Neural progenitor cell (in vitro differentiated cells): Measurements from ENCODE around the gene ZSCAN5B. TPM values are rescaled to one million over a fixed set of nuclear protein-coding genes. Genes with fewer than 3 reads are reported as not detected.
"Not testable (repeated sequence)": the region's sequence is repeated elsewhere in the genome, so short reads cannot be mapped to it uniquely, and the experiment has no call there.

Experiments
- DNase-seq: peaks from one replicate; pipeline ENCODE4 v3.0.0-alpha.2; 2016; ENCODE audit warnings: low spot score
- H2AFZ ChIP-seq: fragments of 200-600 bp; sonication (generic); replicated peaks from 2 replicates; pipeline ENCODE4 v1.6.1; 2016; ENCODE audit warnings: antibody characterized with exemption
- H3F3A ChIP-seq: fragments of 200-600 bp; sonication (generic); 2 replicates; pipeline ENCODE4 v1.6.1; 2016; ENCODE audit warnings: antibody characterized with exemption, low read depth
- H3K27ac ChIP-seq: fragments of 200-600 bp; sonication (generic); 2 replicates; pipeline ENCODE4 v1.5.1; 2016; ENCODE audit warnings: mild to moderate bottlenecking
- H3K27me3 ChIP-seq: fragments of 200-600 bp; sonication (generic); 2 replicates; pipeline ENCODE4 v1.6.1; 2016; ENCODE audit warnings: mild to moderate bottlenecking, moderate library complexity
- H3K36me3 ChIP-seq: fragments of 200-600 bp; sonication (generic); 2 replicates; pipeline ENCODE4 v1.5.1; 2016
- H3K4me1 ChIP-seq: fragments of 200-600 bp; sonication (generic); 2 replicates; pipeline ENCODE4 v1.6.1; 2016; ENCODE audit warnings: mixed run types
- H3K4me2 ChIP-seq: fragments of 200-600 bp; sonication (generic); 2 replicates; pipeline ENCODE4 v1.6.1; 2016
- H3K4me3 ChIP-seq: fragments of 200-600 bp; sonication (generic); 2 replicates; pipeline ENCODE4 v1.5.1; 2016
- H3K79me2 ChIP-seq: fragments of 200-600 bp; sonication (generic); 2 replicates; pipeline ENCODE4 v1.6.1; 2016; ENCODE audit warnings: low read depth
- H3K9ac ChIP-seq: fragments of 200-600 bp; sonication (generic); 2 replicates; pipeline ENCODE4 v1.6.1; 2016
- H3K9me3 ChIP-seq: fragments of 200-600 bp; sonication (generic); 2 replicates; pipeline ENCODE4 v1.5.1; 2016; ENCODE audit warnings: low read depth
- H4K20me1 ChIP-seq: fragments of 200-600 bp; sonication (generic); 2 replicates; pipeline ENCODE4 v1.6.1; 2016; ENCODE audit warnings: low read depth
- H3K27ac Mint-ChIP-seq: 3 replicates; pipeline ENCODE4 v1.8.0; 2021; ENCODE audit warnings: mixed read lengths
- H3K27me3 Mint-ChIP-seq: 2 replicates; pipeline ENCODE4 v1.8.0; 2022; ENCODE audit warnings: low read depth, mild to moderate bottlenecking, inconsistent platforms, moderate library complexity, mixed read lengths; ENCODE audit not compliant: insufficient read depth
- H3K36me3 Mint-ChIP-seq: 3 replicates; pipeline ENCODE4 v1.8.0; 2021; ENCODE audit warnings: mixed read lengths
- H3K4me1 Mint-ChIP-seq: 3 replicates; pipeline ENCODE4 v1.8.0; 2021; ENCODE audit warnings: mixed read lengths
- H3K4me3 Mint-ChIP-seq: 3 replicates; pipeline ENCODE4 v1.8.0; 2021; ENCODE audit warnings: mild to moderate bottlenecking, moderate library complexity, mixed read lengths
- H3K9me3 Mint-ChIP-seq: 3 replicates; pipeline ENCODE4 v1.8.0; 2020; ENCODE audit warnings: mixed read lengths
- CTCF ChIP-seq: fragments of 200-600 bp; sonication (generic); IDR thresholded peaks from 2 replicates; pipeline ENCODE4 v1.5.1; 2017; ENCODE audit warnings: antibody characterized with exemption, mild to moderate bottlenecking
- EZH2 ChIP-seq: fragments of 200-600 bp; sonication (generic); IDR thresholded peaks from 2 replicates; pipeline ENCODE4 v1.6.1; 2017; ENCODE audit warnings: antibody characterized with exemption, mild to moderate bottlenecking, moderate library complexity
- EZH2phosphoT487 ChIP-seq: fragments of 200-600 bp; sonication (generic); IDR thresholded peaks from 2 replicates; pipeline ENCODE4 v1.6.1; 2017; ENCODE audit warnings: antibody characterized with exemption
- total RNA-seq: library from RNA; depleted of rRNA; stranded (reverse); fragments of >200 nt; gene quantifications from 2 replicates; pipeline ENCODE4 v1.2.3, GENCODE V29; 2015; ENCODE audit warnings: low replicate concordance

Gene ZSCAN5B
- total RNA-seq, 1 donor from 2014 or later = not detected

GRCh38 chr19:56189785-56190184 is 7.8 kb downstream of the ZSCAN5B start:
- Histone ChIP-seq H3K79me2 (no peaks in the 10 kb centered on the region), H3K4me3 (no peak overlapping the region), H2AFZ (no peak overlapping the region), H3K4me1 (no peaks in the 10 kb centered on the region), H3K27me3 (no peaks in the 10 kb centered on the region), H3K9ac (no peak overlapping the region), H3K9me3 (no peaks in the 10 kb centered on the region), H3K36me3 (no peaks in the 10 kb centered on the region), H4K20me1 (no peaks in the 10 kb centered on the region), H3F3A (no peaks in the 10 kb centered on the region), H3K27ac (no peak overlapping the region), H3K4me2 (no peak overlapping the region)
- Mint-ChIP-seq H3K27me3 (peaks cover 8% of the 10 kb centered on the region), H3K4me3 (no peak overlapping the region), H3K4me1 (no peaks in the 10 kb centered on the region), H3K36me3 (no peaks in the 10 kb centered on the region), H3K27ac (no peak overlapping the region), H3K9me3 (no peaks in the 10 kb centered on the region)
- TF ChIP-seq EZH2phosphoT487 (no peak), CTCF (peak; percentile 21), EZH2 (no peak)
- DNase-seq = peak; percentile 8

- Mint-ChIP-seq H3K9me3 (no peaks in the 10 kb centered on the region), H3K27ac (no peak overlapping the region), H3K4me1 (peaks cover 24% of the 10 kb centered on the region), H3K4me3 (no peak overlapping the region), H3K36me3 (no peaks in the 10 kb centered on the region), H3K27me3 (peaks cover 7% of the 10 kb centered on the region)
- Histone ChIP-seq H3K27ac (no peak overlapping the region), H3K4me2 (no peak overlapping the region), H3K4me1 (peaks cover 27% of the 10 kb centered on the region), H3K9me3 (no peaks in the 10 kb centered on the region), H2AFZ (no peak overlapping the region), H3K9ac (no peak overlapping the region), H3K4me3 (no peak overlapping the region), H3K36me3 (no peaks in the 10 kb centered on the region), H4K20me1 (no peaks in the 10 kb centered on the region), H3K79me2 (no peaks in the 10 kb centered on the region), H3F3A (peaks cover 19% of the 10 kb centered on the region), H3K27me3 (no peaks in the 10 kb centered on the region)
- DNase-seq = no peak
- TF ChIP-seq CTCF = no peak
- no peak for TF ChIP-seq EZH2phosphoT487
- TF ChIP-seq EZH2 = no peak
Observed at GRCh38 chr19:56177564-56178243, 19.9 kb downstream of the ZSCAN5B start.

GRCh38 chr19:56176881-56177280 is 20.7 kb downstream of the ZSCAN5B start:
- Histone ChIP-seq H3K4me2 (no peak overlapping the region), H3K36me3 (no peaks in the 10 kb centered on the region), H3K4me1 (peaks cover 27% of the 10 kb centered on the region), H2AFZ (no peak overlapping the region), H3K9ac (no peak overlapping the region), H3K79me2 (no peaks in the 10 kb centered on the region), H3K9me3 (no peaks in the 10 kb centered on the region), H3K27me3 (no peaks in the 10 kb centered on the region), H3F3A (peaks cover 19% of the 10 kb centered on the region), H3K4me3 (no peak overlapping the region), H4K20me1 (no peaks in the 10 kb centered on the region), H3K27ac (no peak overlapping the region)
- Mint-ChIP-seq H3K4me3 (peak overlapping the region; percentile 41), H3K27me3 (peaks cover 7% of the 10 kb centered on the region), H3K27ac (peak overlapping the region; percentile 95), H3K36me3 (no peaks in the 10 kb centered on the region), H3K9me3 (no peaks in the 10 kb centered on the region), H3K4me1 (peaks cover 24% of the 10 kb centered on the region)
- DNase-seq = no peak
- TF ChIP-seq EZH2 (no peak), EZH2phosphoT487 (no peak)

GRCh38 chr19:56176310-56176709 is 21.3 kb downstream of the ZSCAN5B start:
- not testable (repeated sequence) for H3K9me3 Mint-ChIP-seq, H3K9me3 ChIP-seq, H3K4me3 Mint-ChIP-seq, H3K36me3 ChIP-seq, H3K27me3 Mint-ChIP-seq, H3K27ac ChIP-seq, H3K9ac ChIP-seq, H3K27me3 ChIP-seq, H3K4me3 ChIP-seq, H4K20me1 ChIP-seq, H3K27ac Mint-ChIP-seq, H2AFZ ChIP-seq, DNase-seq, H3K79me2 ChIP-seq, H3K36me3 Mint-ChIP-seq
- peaks cover 24% of the 10 kb centered on the region for H3K4me1 Mint-ChIP-seq
- H3K4me1 ChIP-seq = peaks cover 27% of the 10 kb centered on the region
- H3K4me2 ChIP-seq = peak overlapping the region; percentile 65
- peaks cover 19% of the 10 kb centered on the region for H3F3A ChIP-seq

GRCh38 chr19:56175861-56176307 is 21.7 kb downstream of the ZSCAN5B start, which contains the start of gene GALP:
GALP (plus strand) TSS chr19:56176008; CDS start chr19:56177109, 1,101 bp downstream.
- not testable (repeated sequence) for H3K4me3 ChIP-seq, H3K79me2 ChIP-seq, H3K27ac ChIP-seq, H3K36me3 ChIP-seq, H3K9me3 ChIP-seq, H3K9me3 Mint-ChIP-seq, H3K27me3 ChIP-seq, H4K20me1 ChIP-seq, H3K36me3 Mint-ChIP-seq, H2AFZ ChIP-seq, H3K9ac ChIP-seq, H3K27me3 Mint-ChIP-seq
- H3K4me1 ChIP-seq = peaks cover 27% of the 10 kb centered on the region
- peak; percentile 89 for DNase-seq
- peak within 1 kb of the TSS; percentile 65 for H3K4me2 ChIP-seq
- Mint-ChIP-seq H3K4me3 (peak within 1 kb of the TSS; percentile 41), H3K4me1 (peaks cover 24% of the 10 kb centered on the region), H3K27ac (peak within 1 kb of the TSS; percentile 95)
- peaks cover 19% of the 10 kb centered on the region for H3F3A ChIP-seq
